Thyroid gland (tissue), 4 donors: ENCODE measurements around the gene CBR1.

ENCODE experiments used
- POLR2A ChIP-seq, 2 donors: fragments of 450-650 bp; IDR thresholded peaks; one replicate each; pipeline ENCODE4 v1.6.1; 2017; ENCODE audit warnings: antibody characterized with exemption in 2 of 2, mild to moderate bottlenecking in 2 of 2, moderate library complexity in 1 of 2
- TF ChIP-seq, protein P1 (sequence below), 6 experiments: fragments of 200-600 bp in 3 of 6; fragments of 450-650 bp in 3 of 6; sonication (generic) in 3 of 6; IDR thresholded peaks; one replicate each; pipeline ENCODE4 v1.5.1; 2016 to 2019; ENCODE audit warnings: antibody characterized with exemption in 6 of 6, mild to moderate bottlenecking in 2 of 6, inconsistent platforms in 1 of 6, moderate library complexity in 1 of 6

DNA sequence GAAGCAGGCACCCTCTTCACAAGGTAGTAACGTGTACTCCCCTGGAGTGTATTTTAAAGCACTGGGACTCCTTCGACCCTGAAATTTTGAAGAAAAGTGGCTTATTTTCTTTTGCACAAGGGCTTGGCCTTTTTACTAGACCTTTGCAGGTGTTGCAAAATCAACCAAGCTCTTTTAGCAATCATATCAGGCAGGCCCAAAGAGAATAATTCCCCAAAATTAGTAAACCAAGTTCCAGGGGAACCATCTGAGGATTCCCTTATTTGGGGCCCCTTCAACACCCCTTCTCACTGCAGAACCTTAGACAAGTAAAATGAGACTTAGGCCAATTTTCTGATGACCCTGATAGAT, 28.3 kb downstream of the CBR1 start:
- TF ChIP-seq, protein P1, sequence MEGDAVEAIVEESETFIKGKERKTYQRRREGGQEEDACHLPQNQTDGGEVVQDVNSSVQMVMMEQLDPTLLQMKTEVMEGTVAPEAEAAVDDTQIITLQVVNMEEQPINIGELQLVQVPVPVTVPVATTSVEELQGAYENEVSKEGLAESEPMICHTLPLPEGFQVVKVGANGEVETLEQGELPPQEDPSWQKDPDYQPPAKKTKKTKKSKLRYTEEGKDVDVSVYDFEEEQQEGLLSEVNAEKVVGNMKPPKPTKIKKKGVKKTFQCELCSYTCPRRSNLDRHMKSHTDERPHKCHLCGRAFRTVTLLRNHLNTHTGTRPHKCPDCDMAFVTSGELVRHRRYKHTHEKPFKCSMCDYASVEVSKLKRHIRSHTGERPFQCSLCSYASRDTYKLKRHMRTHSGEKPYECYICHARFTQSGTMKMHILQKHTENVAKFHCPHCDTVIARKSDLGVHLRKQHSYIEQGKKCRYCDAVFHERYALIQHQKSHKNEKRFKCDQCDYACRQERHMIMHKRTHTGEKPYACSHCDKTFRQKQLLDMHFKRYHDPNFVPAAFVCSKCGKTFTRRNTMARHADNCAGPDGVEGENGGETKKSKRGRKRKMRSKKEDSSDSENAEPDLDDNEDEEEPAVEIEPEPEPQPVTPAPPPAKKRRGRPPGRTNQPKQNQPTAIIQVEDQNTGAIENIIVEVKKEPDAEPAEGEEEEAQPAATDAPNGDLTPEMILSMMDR (IDR thresholded peaks at IDR 0.05): no peak
- no peak for TF ChIP-seq POLR2A (IDR thresholded peaks at IDR 0.05)
